Left lung (tissue), 10 donors: ENCODE data around the gene SLC19A1. TPM values are rescaled to one million over a fixed set of nuclear protein-coding genes. Genes with fewer than 3 reads are reported as not detected.

Experiments used
- ATAC-seq: fragments of 200-7000 bp; cut with Tn5 transposase; one replicate; pipeline ENCODE4 v1.9.1; 2020; ENCODE audit warnings: moderate library complexity
- DNase-seq, 4 donors: peaks; one replicate each; pipeline ENCODE4 v3.0.0-alpha.2; 2013 to 2020
- H3K27ac ChIP-seq, 2 donors: fragments of 200-600 bp; sonication (generic) in 1 of 2; one replicate each; pipeline versions ENCODE4 v1.5.0 to v1.8.0; 2020 to 2021
- H3K27me3 ChIP-seq, 2 donors: fragments of 200-600 bp; sonication (generic) in 1 of 2; one replicate each; pipeline versions ENCODE4 v1.5.0 to v1.8.0; 2020 to 2021
- H3K36me3 ChIP-seq, 2 donors: fragments of 200-600 bp; sonication (generic) in 1 of 2; one replicate each; pipeline versions ENCODE4 v1.5.0 to v1.8.0; 2020 to 2021
- H3K4me1 ChIP-seq, 2 donors: fragments of 200-600 bp; one replicate each; pipeline ENCODE4 v1.8.0; 2021
- H3K4me3 ChIP-seq, 2 donors: fragments of 200-600 bp; sonication (generic) in 1 of 2; one replicate each; pipeline versions ENCODE4 v1.5.0 to v1.8.0; 2020 to 2021; ENCODE audit warnings: mild to moderate bottlenecking in 1 of 2
- H3K9me3 ChIP-seq, 2 donors: fragments of 200-600 bp; sonication (generic) in 1 of 2; one replicate each; pipeline versions ENCODE4 v1.5.0 to v1.8.0; 2020 to 2021
- intact Hi-C, 2 donors: fragments of 100-400 bp; cut with DNase I; formaldehyde crosslinking; loops; one replicate each; pipeline versions ENCODE4 v1.11.2 to v1.14.2; 2022
- polyA plus RNA-seq, 6 donors: library from polyadenylated mRNA; unstranded; fragments of 120-200 nt; gene quantifications; one replicate each; pipeline ENCODE4 v1.2.1, GENCODE V29; 2013; ENCODE audit not compliant: insufficient read length in 6 of 6
- total RNA-seq, 2 donors: library from RNA; stranded (reverse); fragmentation: NEBNext Ultra II Directional; extraction: Animal tissue kit (Norgen Biotek cat#: 25700); gene quantifications; one replicate each; pipeline ENCODE4 v1.2.1, GENCODE V29; 2021
- TF ChIP-seq, protein P1 (sequence below), 2 donors: fragments of 200-600 bp; sonication (generic) in 1 of 2; IDR thresholded peaks; one replicate each; pipeline versions ENCODE4 v1.5.0 to v1.8.0; 2021; ENCODE audit warnings: antibody characterized with exemption in 2 of 2
- donor health status: DM: no; HTN: yes; CAD: no.
- donor health status: DM: no; HTN: no; CAD: no.

The SLC19A1 gene
- total and polyA plus RNA-seq, 8 donors, result 22.4 to 50.4 (median 27.2) TPM

DNA sequence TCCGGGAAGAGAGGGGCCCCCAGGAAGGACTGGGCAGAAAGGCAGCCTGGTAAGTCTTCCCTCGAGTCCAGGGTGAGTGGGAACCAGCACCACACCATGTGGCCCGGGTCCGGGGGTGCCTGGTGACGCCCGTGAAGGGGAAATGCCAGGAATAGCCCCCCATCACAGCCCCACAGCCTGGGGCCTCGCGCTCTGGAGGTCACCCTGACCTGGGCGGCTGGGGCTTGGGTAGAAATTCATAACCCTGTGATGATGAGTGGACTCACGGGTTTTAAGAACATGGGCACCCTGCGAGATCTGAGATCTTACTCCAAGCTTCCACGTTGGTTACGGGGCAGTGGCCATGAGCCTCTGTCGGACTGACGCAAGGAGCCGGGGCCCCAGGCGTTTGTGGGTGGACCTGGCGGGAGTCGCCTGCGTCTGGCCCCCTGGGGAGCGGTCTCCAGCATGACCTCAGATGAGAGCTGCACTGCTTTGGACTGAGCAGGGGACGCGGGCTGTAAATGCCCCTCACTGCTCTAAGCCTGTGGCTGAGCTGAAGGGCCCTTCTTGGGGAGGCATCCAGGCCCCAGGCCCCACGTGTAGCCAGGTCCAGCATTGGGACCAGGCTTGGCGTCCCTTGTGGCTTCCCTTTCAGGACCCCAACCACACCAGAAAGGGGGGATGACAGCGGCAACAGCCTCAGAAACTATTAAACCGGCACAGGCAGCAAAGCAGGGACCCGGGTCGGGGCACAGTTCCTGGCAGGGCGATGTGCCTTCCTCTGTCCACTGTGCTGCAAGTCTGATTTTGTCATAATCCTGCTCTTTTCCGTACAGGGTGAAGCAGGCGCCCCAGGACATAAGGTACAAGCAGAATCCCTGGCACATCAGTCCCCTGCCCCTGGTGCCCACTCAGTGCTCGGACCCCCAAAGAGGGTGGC, 60.0 kb downstream of the SLC19A1 start:
- intact Hi-C loops, result no loop called here
- H3K9me3 ChIP-seq, result no peaks in the 10 kb centered on the region
- TF ChIP-seq, protein P1, sequence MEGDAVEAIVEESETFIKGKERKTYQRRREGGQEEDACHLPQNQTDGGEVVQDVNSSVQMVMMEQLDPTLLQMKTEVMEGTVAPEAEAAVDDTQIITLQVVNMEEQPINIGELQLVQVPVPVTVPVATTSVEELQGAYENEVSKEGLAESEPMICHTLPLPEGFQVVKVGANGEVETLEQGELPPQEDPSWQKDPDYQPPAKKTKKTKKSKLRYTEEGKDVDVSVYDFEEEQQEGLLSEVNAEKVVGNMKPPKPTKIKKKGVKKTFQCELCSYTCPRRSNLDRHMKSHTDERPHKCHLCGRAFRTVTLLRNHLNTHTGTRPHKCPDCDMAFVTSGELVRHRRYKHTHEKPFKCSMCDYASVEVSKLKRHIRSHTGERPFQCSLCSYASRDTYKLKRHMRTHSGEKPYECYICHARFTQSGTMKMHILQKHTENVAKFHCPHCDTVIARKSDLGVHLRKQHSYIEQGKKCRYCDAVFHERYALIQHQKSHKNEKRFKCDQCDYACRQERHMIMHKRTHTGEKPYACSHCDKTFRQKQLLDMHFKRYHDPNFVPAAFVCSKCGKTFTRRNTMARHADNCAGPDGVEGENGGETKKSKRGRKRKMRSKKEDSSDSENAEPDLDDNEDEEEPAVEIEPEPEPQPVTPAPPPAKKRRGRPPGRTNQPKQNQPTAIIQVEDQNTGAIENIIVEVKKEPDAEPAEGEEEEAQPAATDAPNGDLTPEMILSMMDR (IDR thresholded peaks at IDR 0.05), result no peak
- H3K36me3 ChIP-seq, result peaks cover 0 to 43% of the 10 kb centered on the region in 2 donors
- H3K27ac ChIP-seq, result peak overlapping the region; percentile 18 to 90
- peaks cover 12 to 51% of the 10 kb centered on the region in 2 donors for H3K4me1 ChIP-seq
- no peaks in the 10 kb centered on the region for H3K27me3 ChIP-seq
- DNase-seq (peak in 1 of 4 donors; percentile 81), ATAC-seq (no peak)
- H3K4me3 ChIP-seq, result peak overlapping the region in 1 of 2 donors; percentile 18

DNA sequence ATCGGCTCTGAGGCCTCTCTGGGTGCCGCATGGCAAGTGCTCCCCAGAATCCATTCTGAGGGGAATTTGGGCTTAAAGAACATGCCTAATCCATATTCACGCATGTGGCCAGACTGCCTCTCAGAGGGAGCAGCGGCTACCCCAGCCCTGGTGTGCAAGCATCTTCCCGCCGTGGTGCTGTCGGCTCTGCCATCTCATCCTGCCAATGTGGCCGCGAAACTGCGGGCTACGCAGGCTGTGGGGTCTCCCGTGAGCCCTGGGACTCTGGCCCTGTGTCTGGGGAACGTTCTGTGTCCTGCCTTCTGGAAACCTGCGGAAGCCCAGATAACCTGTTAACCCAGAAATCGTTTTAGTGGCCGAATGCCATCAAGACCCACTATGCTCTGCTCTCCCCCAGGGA, 60.7 kb downstream of the SLC19A1 start:
- Histone ChIP-seq H3K4me3 (no peak overlapping the region), H3K9me3 (no peaks in the 10 kb centered on the region), H3K27ac (peak overlapping the region in 1 of 2 donors; percentile 90), H3K4me1 (peaks cover 12 to 55% of the 10 kb centered on the region in 2 donors), H3K27me3 (no peaks in the 10 kb centered on the region), H3K36me3 (peaks cover 0 to 36% of the 10 kb centered on the region in 2 donors)
- TF ChIP-seq, protein P1 (IDR thresholded peaks at IDR 0.05), result no peak
- ATAC-seq (no peak), DNase-seq (peak in 1 of 4 donors; percentile 72)
- intact Hi-C loops, result no loop called here

DNA sequence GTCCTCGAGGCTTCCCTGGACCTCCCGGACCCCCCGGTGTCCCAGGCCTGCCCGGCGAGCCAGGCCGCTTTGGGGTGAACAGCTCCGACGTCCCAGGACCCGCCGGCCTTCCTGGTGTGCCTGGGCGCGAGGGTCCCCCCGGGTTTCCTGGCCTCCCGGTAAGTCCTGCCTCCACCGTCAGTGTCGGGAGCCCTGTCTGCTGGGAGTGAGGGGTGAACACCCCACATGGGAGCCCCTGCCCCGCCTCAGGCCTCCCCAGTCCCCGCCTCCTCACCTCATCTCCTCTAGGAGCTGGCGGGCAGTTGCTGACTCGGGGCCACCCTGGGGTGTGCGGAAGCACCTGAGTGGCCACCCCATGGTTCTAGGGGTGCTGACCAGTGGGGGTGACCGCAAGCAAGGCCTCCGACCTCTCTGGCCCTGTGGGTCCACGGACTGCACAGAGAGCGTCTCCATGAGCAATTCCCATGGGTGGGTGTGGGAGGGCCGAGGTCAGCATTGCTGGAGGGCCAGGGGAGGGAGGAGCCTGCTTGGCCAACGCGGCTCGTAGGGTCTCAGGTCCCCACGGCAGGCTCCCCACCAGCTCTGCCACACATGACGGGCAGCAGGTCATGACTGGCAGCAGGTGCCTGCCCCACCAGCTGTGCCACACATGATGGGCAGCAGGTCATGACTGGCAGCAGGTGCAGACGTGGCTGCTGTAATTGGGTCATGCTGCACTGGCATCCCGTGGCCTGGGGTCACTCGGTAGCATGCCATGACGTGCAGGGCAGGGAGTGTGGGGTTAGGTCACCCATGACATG, 61.3 kb downstream of the SLC19A1 start:
- H3K4me1 ChIP-seq, result peaks cover 12 to 55% of the 10 kb centered on the region in 2 donors
- no peaks in the 10 kb centered on the region for H3K27me3 ChIP-seq
- ATAC-seq (no peak), DNase-seq (peak in 1 of 4 donors; percentile 78)
- TF ChIP-seq, protein P1 (IDR thresholded peaks at IDR 0.05), result no peak
- H3K4me3 ChIP-seq, result no peak overlapping the region
- peaks cover 0 to 40% of the 10 kb centered on the region in 2 donors for H3K36me3 ChIP-seq
- intact Hi-C loops, result no loop called here
- H3K27ac ChIP-seq, result no peak overlapping the region
- H3K9me3 ChIP-seq, result no peaks in the 10 kb centered on the region

DNA sequence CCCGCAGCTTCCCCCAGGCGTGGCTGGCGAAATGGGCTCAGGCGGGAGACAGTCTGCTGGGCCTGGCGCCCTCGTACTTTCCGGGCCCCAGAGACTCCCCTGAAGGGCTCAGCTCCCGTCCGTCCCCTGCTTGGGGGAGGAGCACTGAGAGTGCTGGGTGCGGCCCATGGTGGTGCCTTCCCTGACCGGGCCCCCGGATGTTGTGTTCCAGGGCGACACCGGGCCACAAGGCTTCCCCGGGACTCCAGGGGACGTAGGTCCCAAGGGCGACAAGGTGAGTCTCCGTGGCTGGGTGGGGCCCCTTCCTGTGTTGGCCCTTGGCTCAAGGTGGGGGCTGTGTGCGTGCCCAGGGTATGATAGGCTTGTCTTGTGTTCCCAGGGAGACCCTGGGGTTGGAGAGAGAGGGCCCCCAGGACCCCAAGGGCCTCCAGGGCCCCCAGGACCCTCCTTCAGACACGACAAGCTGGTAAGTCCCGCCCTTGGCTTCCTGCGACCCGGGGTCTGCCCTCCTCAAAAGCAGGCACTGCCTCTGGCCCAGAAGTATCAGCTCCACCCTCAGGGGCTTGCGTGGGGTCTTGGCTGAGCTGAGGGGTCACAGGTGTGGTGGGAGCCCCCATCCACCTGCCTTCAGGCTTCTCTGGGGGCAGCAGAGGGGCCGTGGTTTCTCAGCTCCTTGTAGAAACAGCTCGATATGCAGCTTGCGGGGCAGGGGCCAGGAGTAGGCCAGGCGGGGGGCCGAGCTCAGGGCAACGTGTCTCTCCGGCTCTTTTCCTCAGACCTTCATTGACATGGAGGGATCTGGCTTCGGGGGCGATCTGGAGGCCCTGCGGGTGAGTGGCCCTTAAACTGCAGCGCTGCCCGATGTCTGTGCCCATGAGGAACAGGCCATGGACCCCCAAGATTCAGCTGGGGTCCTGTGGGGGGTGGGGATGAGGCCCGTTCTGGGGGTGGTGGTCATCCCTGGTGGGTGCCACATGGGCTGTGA, 62.3 kb downstream of the SLC19A1 start:
- TF ChIP-seq, protein P1 (IDR thresholded peaks at IDR 0.05), result no peak
- no peak for ATAC-seq

More for the DNA sequence above, 62.3 kb downstream of the SLC19A1 start:
- H3K36me3 ChIP-seq, result peaks cover 0 to 49% of the 10 kb centered on the region in 2 donors
- H3K4me3 ChIP-seq, result no peak overlapping the region
- peak overlapping the region in 1 of 2 donors; percentile 97 for H3K27ac ChIP-seq
- peaks cover 12 to 55% of the 10 kb centered on the region in 2 donors for H3K4me1 ChIP-seq
- no peaks in the 10 kb centered on the region for H3K9me3 ChIP-seq
- intact Hi-C loops, result no loop called here
- peak in 1 of 4 donors; percentile 78 for DNase-seq
- no peaks in the 10 kb centered on the region for H3K27me3 ChIP-seq
